ENCODE data around the gene ERMARD.
A peak's percentile ranks its signal among the peaks of the same experiment; 100 is the strongest.

The ERMARD gene

GRCh38 chr6:169714178-169714577 lies 37.2 kb upstream of the ERMARD start:
- H3K4me3 ChIP-seq (ENCODE audit: low read length): no peak overlapping the region
- TF ChIP-seq CTCF (IDR thresholded peaks at IDR 0.05; ENCODE audit: insufficient read depth, low read depth, low read length, missing control alignments): no peak
- no peak for DNase-seq (ENCODE audit: low read depth)

GRCh38 chr6:169714595-169714994 lies 36.8 kb upstream of the ERMARD start:
- no peak for DNase-seq (ENCODE audit: low read depth)
- no peak for TF ChIP-seq CTCF (IDR thresholded peaks at IDR 0.05; ENCODE audit: insufficient read depth, low read depth, low read length, missing control alignments)
- H3K4me3 ChIP-seq (ENCODE audit: low read length): no peak overlapping the region

- TF ChIP-seq CTCF (IDR thresholded peaks at IDR 0.05; ENCODE audit: insufficient read depth, low read depth, low read length, missing control alignments): no peak
- no peak overlapping the region for H3K4me3 ChIP-seq (ENCODE audit: low read length)
- DNase-seq (ENCODE audit: low read depth): no peak
These were observed 32.3 kb upstream of the ERMARD start for GRCh38 chr6:169719117-169719516.

GRCh38 chr6:169720207-169720855 lies 31.1 kb upstream of the ERMARD start:
- no peak for DNase-seq (ENCODE audit: low read depth)
- no peak overlapping the region for H3K4me3 ChIP-seq (ENCODE audit: low read length)
- peak; percentile 24 for TF ChIP-seq CTCF (IDR thresholded peaks at IDR 0.05; ENCODE audit: insufficient read depth, low read depth, low read length, missing control alignments)

- TF ChIP-seq CTCF (IDR thresholded peaks at IDR 0.05; ENCODE audit: insufficient read depth, low read depth, low read length, missing control alignments): no peak
- peak overlapping the region; percentile 59 for H3K4me3 ChIP-seq (ENCODE audit: low read length)
- DNase-seq (ENCODE audit: low read depth): peak; percentile 62
These were observed 28.8 kb upstream of the ERMARD start for GRCh38 chr6:169722362-169723199.

- peak; percentile 49 for DNase-seq (ENCODE audit: low read depth)
- TF ChIP-seq CTCF (IDR thresholded peaks at IDR 0.05; ENCODE audit: insufficient read depth, low read depth, low read length, missing control alignments): no peak
- H3K4me3 ChIP-seq (ENCODE audit: low read length): peak overlapping the region; percentile 59
These were observed 28.1 kb upstream of the ERMARD start for GRCh38 chr6:169723200-169723909.
